Common myeloid progenitor, CD34-positive (primary cell): ENCODE measurements around the gene KNSTRN.

Experiments
- CTCF ChIA-PET: fragments of 350-600 bp; sonication (Branson Sonifier 250); formaldehyde crosslinking; loops from one replicate; lab custom pipeline; 2021; ENCODE audit warnings: antibody characterized with exemption; lab: Charles Lee
- POLR2A ChIA-PET: fragments of 350-600 bp; sonication (Branson Sonifier 250); formaldehyde crosslinking; loops from one replicate; lab custom pipeline; 2021; ENCODE audit warnings: antibody characterized with exemption; lab: Charles Lee
- DNase-seq, 3 donors: peaks; one replicate each; pipeline versions ENCODE4 v3.0.0 to v3.0.0-alpha.2; 2013
- H3K27ac ChIP-seq, 2 experiments: 1 replicate in 1 of 2; 2 replicates in 1 of 2; pipeline ENCODE4 v1.7.0; 2013; ENCODE audit warnings: inconsistent platforms in 2 of 2, low read length in 2 of 2, mild to moderate bottlenecking in 2 of 2, low read depth in 1 of 2, moderate library complexity in 1 of 2; ENCODE audit not compliant: severe bottlenecking in 2 of 2, insufficient read depth in 1 of 2, poor library complexity in 1 of 2
- H3K27me3 ChIP-seq, 5 experiments: replicated peaks in 2 of 5; 1 replicate in 3 of 5; 2 replicates in 2 of 5; pipeline versions ENCODE4 v1.6.1 to v1.7.0; 2013; ENCODE audit warnings: low read length in 4 of 5, mild to moderate bottlenecking in 2 of 5, moderate library complexity in 2 of 5, inconsistent platforms in 1 of 5; ENCODE audit not compliant: insufficient read depth in 5 of 5, control insufficient read depth in 4 of 5
- H3K36me3 ChIP-seq, 4 experiments: 1 replicate in 2 of 4; 2 replicates in 2 of 4; pipeline versions ENCODE4 v1.6.1 to v1.7.0; 2013; ENCODE audit warnings: low read length in 3 of 4, control low read depth in 1 of 4, mild to moderate bottlenecking in 1 of 4; ENCODE audit not compliant: control insufficient read depth in 4 of 4, insufficient read depth in 4 of 4
- H3K4me1 ChIP-seq, 4 experiments: 1 replicate in 3 of 4; 2 replicates in 1 of 4; pipeline versions ENCODE4 v1.6.1 to v1.7.1; 2013; ENCODE audit warnings: low read length in 3 of 4, mild to moderate bottlenecking in 3 of 4, control low read depth in 1 of 4, inconsistent platforms in 1 of 4, moderate library complexity in 1 of 4; ENCODE audit not compliant: control insufficient read depth in 4 of 4, insufficient read depth in 4 of 4; ENCODE audit errors: control extremely low read depth in 1 of 4
- H3K4me3 ChIP-seq, 7 experiments: 1 replicate in 4 of 7; 2 replicates in 3 of 7; pipeline versions ENCODE4 v1.5.1 to v1.7.0; 2013; ENCODE audit warnings: mild to moderate bottlenecking in 7 of 7, low read length in 6 of 7, moderate library complexity in 6 of 7, inconsistent platforms in 2 of 7, low read depth in 2 of 7, control low read depth in 1 of 7; ENCODE audit not compliant: insufficient read depth in 4 of 7, control insufficient read depth in 1 of 7; ENCODE audit errors: extremely low read depth in 1 of 7
- H3K9me3 ChIP-seq, 5 experiments: 1 replicate in 4 of 5; 2 replicates in 1 of 5; pipeline versions ENCODE4 v1.6.1 to v1.7.1; 2013; ENCODE audit warnings: low read length in 4 of 5, mild to moderate bottlenecking in 2 of 5, inconsistent platforms in 1 of 5, low read depth in 1 of 5, moderate library complexity in 1 of 5; ENCODE audit not compliant: control insufficient read depth in 4 of 5, insufficient read depth in 2 of 5; ENCODE audit errors: control extremely low read depth in 1 of 5
- WGBS: methylation state at CpG from one replicate; pipeline ENCODE4 v1.1.5; 2013; ENCODE audit not compliant: insufficient coverage; 5-methylcytosine and 5-hydroxymethylcytosine counted together

KNSTRN gene

DNA sequence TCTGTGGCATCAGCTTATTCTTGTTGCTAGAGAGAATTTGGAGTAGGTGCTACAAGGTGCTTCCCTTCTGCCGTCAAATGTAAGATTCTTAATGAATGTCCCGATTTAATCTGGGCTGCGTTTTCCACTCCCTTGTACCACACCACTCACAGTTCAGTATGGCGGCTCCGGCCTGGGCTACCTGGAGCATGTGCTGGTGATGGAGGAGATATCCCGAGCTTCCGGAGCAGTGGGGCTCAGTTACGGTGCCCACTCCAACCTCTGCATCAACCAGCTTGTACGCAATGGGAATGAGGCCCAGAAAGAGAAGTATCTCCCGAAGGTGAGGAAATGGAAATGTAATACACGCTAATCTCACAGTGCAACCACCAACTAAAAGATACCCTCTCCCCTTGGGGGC lies 28.0 kb downstream of the KNSTRN start:
- no CpG with 5 or more reads among the region's 11 CpGs for WGBS
- H3K4me1 ChIP-seq = peaks cover 7 to 20% (median 18%) of the 10 kb centered on the region in 4 experiments
- H3K9me3 ChIP-seq = no peaks in the 10 kb centered on the region
- CTCF ChIA-PET = interaction anchor here (0.9 to 1.4 kb wide), 6 partner anchors 12 to 70 kb away, joined by 3 to 5 read pairs (median 4); partner anchors contain the start of gene CCDC9B
- no peak for DNase-seq
- H3K4me3 ChIP-seq = no peak overlapping the region
- no peaks in the 10 kb centered on the region for H3K27me3 ChIP-seq
- H3K36me3 ChIP-seq = peaks cover 18 to 76% (median 56%) of the 10 kb centered on the region in 4 experiments
- H3K27ac ChIP-seq = no peak overlapping the region
- POLR2A ChIA-PET = no interaction called here

DNA sequence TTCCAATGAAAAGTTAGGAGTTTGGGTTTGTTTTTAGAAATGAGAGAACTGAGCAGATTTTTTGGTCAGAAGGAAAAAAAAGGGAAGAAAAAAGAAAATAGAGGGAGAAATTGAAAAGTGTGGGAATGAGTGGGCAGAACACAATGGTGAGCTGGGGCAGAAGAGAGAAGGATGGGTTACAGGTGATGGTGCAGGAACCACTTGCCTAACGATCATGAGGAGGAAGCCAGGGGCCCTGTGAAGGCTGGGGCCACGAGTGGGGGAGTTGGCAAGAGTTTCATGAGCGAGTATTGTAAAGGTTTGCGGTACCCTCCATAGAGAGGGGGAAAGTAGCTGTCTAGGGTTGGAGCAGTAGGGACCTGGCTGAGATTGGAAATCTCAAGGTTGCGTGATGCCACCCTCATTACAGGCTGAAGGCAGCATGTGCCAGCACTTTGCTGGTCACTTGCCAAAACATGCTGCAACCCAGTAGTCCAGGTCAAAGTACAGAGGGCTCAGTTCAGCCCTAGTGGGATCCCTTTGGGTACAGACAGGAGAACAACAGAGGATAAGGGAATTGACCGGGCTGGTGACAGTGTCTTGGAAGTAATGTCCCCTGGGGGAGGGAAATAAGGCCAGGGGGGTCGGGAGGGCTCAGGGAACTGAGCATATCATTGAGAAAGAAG lies 29.7 kb downstream of the KNSTRN start:
- POLR2A ChIA-PET = no interaction called here
- H3K9me3 ChIP-seq = no peaks in the 10 kb centered on the region
- H3K4me1 ChIP-seq = peaks cover 1 to 6% (median 5%) of the 10 kb centered on the region in 4 experiments
- H3K36me3 ChIP-seq = peaks cover 21 to 91% (median 66%) of the 10 kb centered on the region in 4 experiments
- no peak for DNase-seq
- H3K4me3 ChIP-seq = no peak overlapping the region
- 94% methylated on average over 7 of the region's 7 CpGs for WGBS
- no peaks in the 10 kb centered on the region for H3K27me3 ChIP-seq
- H3K27ac ChIP-seq = no peak overlapping the region
- CTCF ChIA-PET = interaction anchor here (1.0 kb wide), 2 partner anchors 28 to 70 kb away, joined by 3 read pairs; partner anchors contain the start of gene BAHD1

- H3K36me3 ChIP-seq = peaks cover 21 to 93% (median 65%) of the 10 kb centered on the region in 4 experiments
- H3K4me3 ChIP-seq = no peak overlapping the region
- CTCF ChIA-PET = interaction anchor here (0.7 to 1.8 kb wide), 6 partner anchors 12 to 109 kb away, joined by 3 to 5 read pairs (median 3); partner anchors contain the start of gene BAHD1
- no peak overlapping the region for H3K27ac ChIP-seq
- H3K4me1 ChIP-seq = no peaks in the 10 kb centered on the region
- no peak for DNase-seq
- WGBS = 96% methylated on average over 6 of the region's 9 CpGs
- no peaks in the 10 kb centered on the region for H3K9me3 ChIP-seq
- H3K27me3 ChIP-seq = no peaks in the 10 kb centered on the region
- POLR2A ChIA-PET = no interaction called here
These were observed 30.5 kb downstream of the KNSTRN start for GRCh38 chr15:40413036-40413435.

- 100% methylated on average over 7 of the region's 7 CpGs for WGBS
- Histone ChIP-seq H3K36me3 (peaks cover 21 to 86% (median 59%) of the 10 kb centered on the region in 4 experiments), H3K4me1 (no peaks in the 10 kb centered on the region), H3K27me3 (no peaks in the 10 kb centered on the region), H3K27ac (no peak overlapping the region), H3K4me3 (no peak overlapping the region), H3K9me3 (no peaks in the 10 kb centered on the region)
- DNase-seq = no peak
- POLR2A ChIA-PET = interaction anchor here (1.1 kb wide), 1 partner anchor 9 kb away, joined by 5 read pairs; the partner anchor contains the start of gene IVD
- CTCF ChIA-PET = interaction anchor here (1.0 to 1.7 kb wide), 6 partner anchors 10 to 130 kb away, joined by 3 to 5 read pairs (median 4); no protein-coding TSS in a partner anchor
These were observed 32.3 kb downstream of the KNSTRN start for GRCh38 chr15:40414816-40415215.

- ChIA-PET CTCF (interaction anchor here (1.0 to 1.7 kb wide), 2 partner anchors 60 to 130 kb away, joined by 3 to 4 read pairs; no protein-coding TSS in a partner anchor), POLR2A (no interaction called here)
- H3K36me3 ChIP-seq = peaks cover 21 to 83% (median 58%) of the 10 kb centered on the region in 4 experiments
- no peak overlapping the region for H3K27ac ChIP-seq
- H3K9me3 ChIP-seq = no peaks in the 10 kb centered on the region
- H3K27me3 ChIP-seq = no peaks in the 10 kb centered on the region
- H3K4me3 ChIP-seq = no peak overlapping the region
- WGBS = 94% methylated on average over 9 of the region's 10 CpGs
- H3K4me1 ChIP-seq = no peaks in the 10 kb centered on the region
- no peak for DNase-seq
These were observed 32.7 kb downstream of the KNSTRN start for GRCh38 chr15:40415226-40415625.

DNA sequence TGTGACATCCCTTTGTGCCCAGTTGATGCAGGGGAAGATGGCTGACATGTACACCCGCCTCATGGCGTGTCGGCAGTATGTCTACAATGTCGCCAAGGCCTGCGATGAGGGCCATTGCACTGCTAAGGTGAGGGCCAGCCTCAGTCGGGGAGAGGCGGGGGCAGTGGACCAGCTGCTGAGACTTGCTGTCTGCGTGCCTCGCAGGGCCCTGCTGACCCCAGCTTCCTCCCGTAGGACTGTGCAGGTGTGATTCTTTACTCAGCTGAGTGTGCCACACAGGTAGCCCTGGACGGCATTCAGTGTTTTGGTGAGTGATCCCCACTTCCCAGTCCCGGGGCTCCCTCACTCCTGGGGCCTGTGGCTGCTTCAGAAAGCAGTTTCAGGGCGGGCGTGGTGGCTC lies 33.5 kb downstream of the KNSTRN start:
- POLR2A ChIA-PET = no interaction called here
- H3K4me3 ChIP-seq = no peak overlapping the region
- CTCF ChIA-PET = interaction anchor here (1.1 kb wide), 1 partner anchor 62 kb away, joined by 3 read pairs; no protein-coding TSS in a partner anchor
- DNase-seq = no peak
- peaks cover 0 to 1% (median 0%) of the 10 kb centered on the region in 4 experiments for H3K4me1 ChIP-seq
- H3K27ac ChIP-seq = no peak overlapping the region
- H3K9me3 ChIP-seq = no peaks in the 10 kb centered on the region
- 96% methylated on average over 12 of the region's 14 CpGs for whole genome bisulfite sequencing
- peaks cover 17 to 75% (median 50%) of the 10 kb centered on the region in 4 experiments for H3K36me3 ChIP-seq
- H3K27me3 ChIP-seq = no peaks in the 10 kb centered on the region

DNA sequence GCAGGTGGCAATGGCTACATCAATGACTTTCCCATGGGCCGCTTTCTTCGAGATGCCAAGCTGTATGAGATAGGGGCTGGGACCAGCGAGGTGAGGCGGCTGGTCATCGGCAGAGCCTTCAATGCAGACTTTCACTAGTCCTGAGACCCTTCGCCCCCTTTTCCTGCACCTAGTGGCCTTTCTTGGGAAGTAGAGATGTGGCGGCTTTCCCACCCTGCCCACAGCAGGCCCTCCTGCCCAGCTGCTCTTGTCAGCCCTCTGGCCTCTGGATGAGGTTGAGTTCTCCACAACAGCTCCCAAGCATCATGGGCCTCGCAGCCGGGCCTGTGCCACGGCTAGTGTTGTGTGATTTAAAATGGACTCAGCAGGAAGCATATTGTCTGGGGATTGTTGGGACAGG lies 35.6 kb downstream of the KNSTRN start:
- Histone ChIP-seq H3K9me3 (no peaks in the 10 kb centered on the region), H3K27ac (no peak overlapping the region), H3K36me3 (peaks cover 9 to 54% (median 31%) of the 10 kb centered on the region in 4 experiments), H3K27me3 (no peaks in the 10 kb centered on the region), H3K4me1 (peaks cover 0 to 10% (median 5%) of the 10 kb centered on the region in 4 experiments), H3K4me3 (no peak overlapping the region)
- 93% methylated on average over 8 of the region's 10 CpGs for WGBS
- CTCF ChIA-PET = interaction anchor here (1.0 to 14.7 kb wide), 6 partner anchors 11 to 201 kb away, joined by 3 to 216 read pairs (median 4); partner anchors contain the start of genes CCDC9B and INAFM2
- POLR2A ChIA-PET = no interaction called here
- no peak for DNase-seq
